Liver (tissue), 3 donors: Measurements from ENCODE around the gene C2orf69.

Source experiments
- ATF3 ChIP-seq: IDR thresholded peaks from 2 replicates; pipeline ENCODE4 v1.6.1; 2016; ENCODE audit warnings: antibody characterized with exemption
- CTCF ChIP-seq: fragments of 150-350 bp; IDR thresholded peaks from 2 replicates; pipeline ENCODE4 v1.5.1; 2017; ENCODE audit warnings: improper control_type of control experiment, low read depth, low read length; ENCODE audit not compliant: missing input control
- EGR1 ChIP-seq, 2 donors: IDR thresholded peaks; 2 replicates each; pipeline ENCODE4 v1.6.1; 2016 to 2018; ENCODE audit warnings: antibody characterized with exemption in 2 of 2, low read depth in 2 of 2
- FOXA1 ChIP-seq: IDR thresholded peaks from 2 replicates; pipeline ENCODE4 v1.6.1; 2016; ENCODE audit warnings: antibody characterized with exemption
- GABPA ChIP-seq, 2 donors: IDR thresholded peaks in 1 of 2; conservative IDR thresholded peaks in 1 of 2; 2 replicates each; pipeline ENCODE4 v1.6.1; 2016; ENCODE audit warnings: antibody characterized with exemption in 2 of 2, mild to moderate bottlenecking in 1 of 2, moderate library complexity in 1 of 2
- JUND ChIP-seq, 2 donors: IDR thresholded peaks; 2 replicates each; pipeline ENCODE4 v1.6.1; 2016; ENCODE audit warnings: antibody characterized with exemption in 2 of 2
- MAX ChIP-seq: IDR thresholded peaks from 2 replicates; pipeline ENCODE4 v1.6.1; 2016; ENCODE audit warnings: antibody characterized with exemption
- NR2F2 ChIP-seq: IDR thresholded peaks from 2 replicates; pipeline ENCODE4 v1.6.1; 2016; ENCODE audit warnings: antibody characterized with exemption
- RAD21 ChIP-seq, 2 donors: IDR thresholded peaks; 2 replicates each; pipeline ENCODE4 v1.6.1; 2016; ENCODE audit warnings: antibody characterized with exemption in 2 of 2, mild to moderate bottlenecking in 2 of 2
- REST ChIP-seq: IDR thresholded peaks from 2 replicates; pipeline ENCODE4 v1.6.1; 2016; ENCODE audit warnings: antibody characterized with exemption, mild to moderate bottlenecking
- SP1 ChIP-seq: IDR thresholded peaks from 2 replicates; pipeline ENCODE4 v1.6.1; 2018; ENCODE audit warnings: antibody characterized with exemption, mild to moderate bottlenecking
- TAF1 ChIP-seq: conservative IDR thresholded peaks from 2 replicates; pipeline ENCODE4 v1.6.1; 2016; ENCODE audit warnings: antibody characterized with exemption, mild to moderate bottlenecking
- YY1 ChIP-seq: IDR thresholded peaks from 2 replicates; pipeline ENCODE4 v1.6.1; 2016; ENCODE audit warnings: antibody characterized with exemption, mild to moderate bottlenecking
- ZBTB33 ChIP-seq: IDR thresholded peaks from 2 replicates; pipeline ENCODE4 v1.6.1; 2016; ENCODE audit warnings: antibody characterized with exemption
- donor health status: healthy.
- donor health status: healthy.

GRCh38 chr2:199868431-199869226 is 42.5 kb upstream of the C2orf69 start:
- TF ChIP-seq MAX, result no peak
- TF ChIP-seq CTCF, result no peak
- TF ChIP-seq YY1, result no peak
- no peak for TF ChIP-seq ATF3
- no peak for TF ChIP-seq EGR1 (IDR thresholded peaks at IDR 0.05; ENCODE audit: low read depth in 2 of 2)
- no peak for TF ChIP-seq JUND (IDR thresholded peaks at IDR 0.05)
- TF ChIP-seq FOXA1, result no peak
- no peak for TF ChIP-seq REST
- TF ChIP-seq GABPA (IDR thresholded peaks at IDR 0.05 in 1 of 2, conservative IDR thresholded peaks at IDR 0.05 in 1 of 2), result no peak
- no peak for TF ChIP-seq TAF1
- no peak for TF ChIP-seq ZBTB33
- TF ChIP-seq RAD21 (IDR thresholded peaks at IDR 0.05), result no peak
- TF ChIP-seq SP1, result no peak
- no peak for TF ChIP-seq NR2F2
